BJ (cell line): Measurements from ENCODE around the gene INTU. TPM values are rescaled to one million over a fixed set of nuclear protein-coding genes. Genes with fewer than 3 reads are reported as not detected.
A peak's percentile ranks its signal among the peaks of the same experiment; 100 is the strongest.

ENCODE experiments used
- CTCF ChIA-PET: fragments of 350-600 bp; formaldehyde crosslinking; extraction: SDS; loops from one replicate; lab custom pipeline; 2021; ENCODE audit warnings: antibody characterized with exemption, inconsistent platforms; lab: Yijun Ruan, JAX
- POLR2A ChIA-PET: fragments of 300-600 bp; sonication (Branson Sonifier 250); formaldehyde crosslinking; extraction: SDS; loops from one replicate; lab custom pipeline; 2021; ENCODE audit warnings: antibody characterized with exemption; lab: Charles Lee
- DNase-seq: peaks from one replicate; pipeline ENCODE4 v3.0.0-alpha.2; 2011; ENCODE audit warnings: low read depth
- H3K27me3 ChIP-seq: 2 replicates; pipeline ENCODE4 v1.6.0; 2011; ENCODE audit warnings: low read length; ENCODE audit not compliant: control insufficient read depth, insufficient read depth
- H3K36me3 ChIP-seq: 2 replicates; pipeline ENCODE4 v1.5.1; 2011; ENCODE audit warnings: low read length; ENCODE audit not compliant: control insufficient read depth, insufficient read depth
- H3K4me3 ChIP-seq: 2 replicates; pipeline ENCODE4 v1.5.1; 2011; ENCODE audit warnings: low read depth, mild to moderate bottlenecking, control low read depth, low read length
- polyA plus RNA-seq: library from polyadenylated mRNA; depleted of rRNA; stranded (reverse); fragments of >200 nt; gene quantifications from 2 replicates; pipeline ENCODE4 v1.2.3, GENCODE V29; 2011
- TF ChIP-seq, protein P1 (sequence below): IDR thresholded peaks from 2 replicates; pipeline ENCODE4 v1.5.1; 2011; ENCODE audit warnings: low read depth, mild to moderate bottlenecking, control low read depth, inconsistent platforms, low read length, moderate library complexity; ENCODE audit not compliant: insufficient read depth

The INTU gene
- polyA plus RNA-seq, 1 experiment: 4.5 TPM

DNA sequence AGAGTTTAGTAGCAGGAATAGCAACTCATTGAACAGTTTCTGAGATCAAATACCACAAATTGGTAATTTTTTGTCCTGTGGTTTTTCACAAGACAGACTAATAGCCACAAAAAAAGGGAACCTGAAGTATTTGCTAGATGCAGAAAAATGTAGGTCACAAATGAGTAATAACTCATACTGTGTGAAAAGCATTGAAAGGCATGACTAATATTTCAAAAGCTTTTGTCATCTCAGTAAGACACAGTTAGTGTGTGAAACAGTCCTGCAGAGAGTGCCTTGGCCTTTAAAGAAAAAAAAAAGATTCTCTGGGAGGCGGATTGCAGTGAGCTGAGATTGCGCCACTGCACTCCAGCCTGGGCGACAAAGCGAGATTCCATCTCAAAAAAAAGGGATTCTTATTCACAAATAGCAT is 66.0 kb downstream of the INTU start:
- no peaks in the 10 kb centered on the region for H3K27me3 ChIP-seq
- no peak overlapping the region for H3K4me3 ChIP-seq
- DNase-seq: peak; percentile 20
- no peaks in the 10 kb centered on the region for H3K36me3 ChIP-seq
- ChIA-PET POLR2A (interaction anchor here (0.6 kb wide), 1 partner anchor 588 kb away, joined by 3 read pairs; no protein-coding TSS in a partner anchor), CTCF (no interaction called here)
- TF ChIP-seq, protein P1, sequence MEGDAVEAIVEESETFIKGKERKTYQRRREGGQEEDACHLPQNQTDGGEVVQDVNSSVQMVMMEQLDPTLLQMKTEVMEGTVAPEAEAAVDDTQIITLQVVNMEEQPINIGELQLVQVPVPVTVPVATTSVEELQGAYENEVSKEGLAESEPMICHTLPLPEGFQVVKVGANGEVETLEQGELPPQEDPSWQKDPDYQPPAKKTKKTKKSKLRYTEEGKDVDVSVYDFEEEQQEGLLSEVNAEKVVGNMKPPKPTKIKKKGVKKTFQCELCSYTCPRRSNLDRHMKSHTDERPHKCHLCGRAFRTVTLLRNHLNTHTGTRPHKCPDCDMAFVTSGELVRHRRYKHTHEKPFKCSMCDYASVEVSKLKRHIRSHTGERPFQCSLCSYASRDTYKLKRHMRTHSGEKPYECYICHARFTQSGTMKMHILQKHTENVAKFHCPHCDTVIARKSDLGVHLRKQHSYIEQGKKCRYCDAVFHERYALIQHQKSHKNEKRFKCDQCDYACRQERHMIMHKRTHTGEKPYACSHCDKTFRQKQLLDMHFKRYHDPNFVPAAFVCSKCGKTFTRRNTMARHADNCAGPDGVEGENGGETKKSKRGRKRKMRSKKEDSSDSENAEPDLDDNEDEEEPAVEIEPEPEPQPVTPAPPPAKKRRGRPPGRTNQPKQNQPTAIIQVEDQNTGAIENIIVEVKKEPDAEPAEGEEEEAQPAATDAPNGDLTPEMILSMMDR: no peak

DNA sequence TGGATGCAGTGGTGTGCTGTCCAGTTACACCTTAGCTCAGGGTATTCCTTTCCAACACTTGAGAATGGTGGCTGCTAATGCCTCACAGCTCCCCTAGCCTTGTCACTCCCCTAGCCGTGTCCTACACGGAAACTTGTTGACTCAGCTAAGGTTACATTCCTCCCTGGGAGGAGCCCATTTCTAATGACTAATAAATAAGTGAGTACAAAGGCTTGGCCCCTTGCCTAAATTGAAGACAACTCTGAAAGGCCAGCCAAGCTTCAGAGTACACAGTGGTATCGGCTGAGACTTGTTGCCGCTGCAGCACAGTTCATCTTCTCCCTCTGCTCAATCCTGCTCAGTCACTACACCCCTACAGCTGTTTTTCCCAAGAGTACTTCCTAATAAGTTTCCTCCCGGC is 76.2 kb downstream of the INTU start:
- ChIA-PET CTCF (interaction anchor here (1.2 kb wide), 1 partner anchor 122 kb away, joined by 3 read pairs; no protein-coding TSS in a partner anchor), POLR2A (no interaction called here)
- Histone ChIP-seq H3K27me3 (no peaks in the 10 kb centered on the region), H3K36me3 (peaks cover 1% of the 10 kb centered on the region; the same call in 1 of the 2 replicates), H3K4me3 (no peak overlapping the region)
- peak; percentile 11 for DNase-seq
- TF ChIP-seq, protein P1: no peak

DNA sequence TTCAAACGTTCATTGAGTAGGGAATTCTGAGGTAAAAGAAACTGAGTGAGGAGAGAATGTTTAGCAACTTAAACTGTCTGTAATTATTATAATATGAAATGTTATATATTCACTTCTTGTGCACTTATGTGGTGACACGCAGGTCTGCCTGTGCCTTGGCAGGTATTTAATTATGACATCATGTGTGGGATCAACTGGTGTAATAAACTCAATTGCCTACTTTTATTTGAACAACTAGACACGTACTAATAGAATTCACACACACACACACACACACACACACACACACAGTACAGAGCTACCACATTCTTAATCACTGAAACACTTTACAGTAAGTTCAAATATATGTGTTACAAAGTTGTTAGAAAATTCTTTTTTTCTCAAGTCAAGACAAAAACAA is 76.7 kb downstream of the INTU start:
- POLR2A ChIA-PET: no interaction called here

DNA sequence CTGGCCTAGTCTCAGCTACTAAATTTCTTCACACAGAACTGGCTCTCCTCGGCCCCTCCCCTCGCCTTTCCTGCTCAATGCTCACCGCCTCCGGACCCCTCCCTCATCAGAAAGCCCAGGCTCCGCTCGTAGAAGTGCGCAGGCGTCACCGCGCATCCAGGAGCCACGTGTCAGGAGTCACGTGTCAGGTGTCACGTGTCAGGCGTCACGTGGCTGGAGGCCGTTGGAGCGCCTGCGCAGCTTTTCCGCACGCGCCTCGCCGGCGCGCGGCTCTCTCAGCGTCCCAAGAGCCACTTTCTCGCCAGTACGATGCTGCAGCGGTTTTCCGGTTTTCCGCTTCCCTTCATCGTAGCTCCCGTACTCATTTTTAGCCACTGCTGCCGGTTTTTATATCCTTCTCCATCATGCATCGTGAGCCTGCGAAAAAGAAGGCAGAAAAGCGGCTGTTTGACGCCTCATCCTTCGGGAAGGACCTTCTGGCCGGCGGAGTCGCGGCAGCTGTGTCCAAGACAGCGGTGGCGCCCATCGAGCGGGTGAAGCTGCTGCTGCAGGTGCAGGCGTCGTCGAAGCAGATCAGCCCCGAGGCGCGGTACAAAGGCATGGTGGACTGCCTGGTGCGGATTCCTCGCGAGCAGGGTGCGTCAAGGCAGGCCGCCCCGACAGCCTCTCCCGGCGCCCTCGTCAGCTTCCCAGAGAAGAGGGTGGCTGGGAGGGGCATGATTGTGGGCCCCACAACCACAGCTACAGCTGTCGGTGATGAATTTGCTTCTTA is 97.6 kb downstream of the INTU start, which contains the start of gene SLC25A31:
Gene SLC25A31, plus strand, starts transcription at position 259 of the 772 bp plus-strand sequence. Its CDS starts 146 bp downstream, at position 405.
- H3K4me3 ChIP-seq: no peak within 1 kb of the TSS
- DNase-seq: no peak
- CTCF ChIA-PET: interaction anchor here (8.7 kb wide), 1 partner anchor 126 kb away, joined by 173 read pairs; no protein-coding TSS in a partner anchor
- TF ChIP-seq, protein P1: no peak
- no peaks in the 10 kb centered on the region for H3K27me3 ChIP-seq
- POLR2A ChIA-PET: no interaction called here
- no peaks in the 10 kb centered on the region for H3K36me3 ChIP-seq

More for the DNA sequence above, 76.7 kb downstream of the INTU start:
- DNase-seq: no peak
- Histone ChIP-seq H3K27me3 (no peaks in the 10 kb centered on the region), H3K36me3 (peaks cover 1% of the 10 kb centered on the region; the same call in 1 of the 2 replicates), H3K4me3 (no peak overlapping the region)
- CTCF ChIA-PET: interaction anchor here (1.2 kb wide), 1 partner anchor 122 kb away, joined by 3 read pairs; no protein-coding TSS in a partner anchor
- TF ChIP-seq, protein P1: no peak

DNA sequence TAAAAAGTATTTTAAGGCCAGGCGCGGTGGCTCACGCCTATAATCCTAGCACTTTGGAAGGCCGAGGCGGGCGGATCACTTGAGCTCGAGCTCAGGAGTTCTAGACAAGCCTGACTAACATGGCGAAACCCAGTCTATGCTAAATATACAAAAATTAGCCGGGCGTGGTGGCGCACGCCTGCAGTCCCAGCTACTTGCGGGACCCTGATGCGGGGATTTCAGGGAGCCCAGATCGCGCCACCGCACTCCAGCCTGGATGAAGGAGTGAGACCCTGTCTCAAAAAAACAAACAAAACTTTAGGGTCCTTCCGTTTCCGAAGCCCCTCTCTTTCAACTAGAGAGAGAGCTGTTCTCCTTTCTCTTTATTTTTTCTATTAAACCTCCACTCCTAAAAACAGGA is 98.6 kb downstream of the INTU start:
- TF ChIP-seq, protein P1: no peak

More for the DNA sequence above, 98.6 kb downstream of the INTU start:
- no peak for DNase-seq
- Histone ChIP-seq H3K4me3 (no peak overlapping the region), H3K27me3 (no peaks in the 10 kb centered on the region), H3K36me3 (no peaks in the 10 kb centered on the region)
- POLR2A ChIA-PET: no interaction called here
- CTCF ChIA-PET: interaction anchor here (1.5 to 8.7 kb wide), 3 partner anchors 10 to 127 kb away, joined by 8 to 173 read pairs (median 9); no protein-coding TSS in a partner anchor
